NCI-H82 treated with DMSO at 0.1 percent for 48 hours (cell line): ENCODE results near the gene CHL1.

Source experiments
- DNase-seq: peaks from one replicate; lab custom pipeline; 2025; ENCODE audit not compliant: unreplicated experiment; lab: John Stamatoyannopoulos, UW

The CHL1 gene

DNA sequence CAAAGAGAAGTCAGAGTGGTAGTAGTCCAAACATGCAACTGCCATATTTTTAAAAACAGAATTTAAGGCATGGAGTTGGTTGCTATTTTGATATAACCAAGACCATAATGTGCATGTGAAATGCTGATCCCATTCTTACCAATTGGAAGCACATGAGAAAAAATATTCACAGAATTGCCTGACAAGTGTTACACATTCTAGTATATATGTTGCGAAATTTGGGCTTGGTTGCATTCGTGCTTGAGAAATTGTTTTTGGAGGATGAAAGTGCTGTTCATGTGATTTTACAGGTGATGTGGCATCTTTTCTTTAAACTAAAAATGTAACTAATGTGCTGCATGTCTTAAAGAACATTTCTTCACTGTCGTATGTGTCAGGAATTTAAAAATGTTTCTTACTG lies 199.7 kb downstream of the CHL1 start:
- DNase-seq, result no peak

DNA sequence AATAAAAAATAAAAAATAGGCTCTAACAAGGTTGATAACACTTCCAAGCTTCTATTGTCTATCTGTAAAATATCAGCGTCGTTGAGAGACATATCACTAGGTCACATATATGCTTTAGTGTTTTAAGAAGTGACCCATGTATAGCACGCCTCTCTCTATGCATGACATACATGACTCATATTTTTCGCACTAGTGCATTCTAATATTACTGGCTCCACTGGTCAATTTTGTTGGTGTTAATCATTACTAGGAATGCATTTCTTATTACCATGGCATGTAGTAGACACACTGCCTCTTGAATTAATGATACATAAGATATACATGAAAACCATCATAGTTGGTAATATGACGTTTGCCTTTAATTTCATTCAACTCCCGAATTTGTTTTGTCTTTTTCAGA lies 203.1 kb downstream of the CHL1 start:
- DNase-seq, result no peak

DNA sequence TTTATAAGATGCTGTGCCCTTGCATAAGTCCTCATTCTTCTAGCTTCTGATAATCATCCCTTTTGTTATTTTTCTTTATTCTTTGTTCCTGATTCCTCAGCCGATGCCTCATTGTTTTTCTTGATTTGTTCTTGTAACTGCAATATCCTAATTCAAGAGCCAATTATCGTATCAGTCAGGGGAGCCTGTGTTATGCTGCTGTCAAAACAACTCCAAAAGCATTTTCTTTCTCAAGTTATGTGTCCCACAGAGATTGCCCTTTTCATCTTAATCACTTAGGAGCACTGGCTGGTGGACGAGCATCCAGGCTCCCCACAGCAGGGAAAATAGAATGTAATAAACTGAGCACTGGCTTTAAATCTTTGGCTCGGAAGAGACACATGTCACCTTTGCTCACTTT lies 207.3 kb downstream of the CHL1 start:
- no peak for DNase-seq

DNA sequence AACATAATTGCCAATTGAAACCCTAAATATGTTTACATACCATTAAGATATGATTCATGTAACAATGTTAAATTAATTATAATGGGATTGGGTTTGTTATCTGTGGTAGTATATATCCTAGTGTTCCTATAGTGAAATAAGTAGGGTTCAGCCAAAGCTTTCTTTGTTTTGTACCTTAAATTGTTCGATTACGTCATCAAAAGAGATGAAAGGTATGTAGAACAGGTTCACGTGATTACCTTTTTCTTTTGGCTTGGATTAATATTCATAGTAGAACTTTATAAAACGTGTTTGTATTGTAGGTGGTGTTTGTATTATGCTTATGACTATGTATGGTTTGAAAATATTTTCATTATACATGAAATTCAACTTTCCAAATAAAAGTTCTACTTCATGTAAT lies 212.4 kb downstream of the CHL1 start:
- DNase-seq, result no peak

DNA sequence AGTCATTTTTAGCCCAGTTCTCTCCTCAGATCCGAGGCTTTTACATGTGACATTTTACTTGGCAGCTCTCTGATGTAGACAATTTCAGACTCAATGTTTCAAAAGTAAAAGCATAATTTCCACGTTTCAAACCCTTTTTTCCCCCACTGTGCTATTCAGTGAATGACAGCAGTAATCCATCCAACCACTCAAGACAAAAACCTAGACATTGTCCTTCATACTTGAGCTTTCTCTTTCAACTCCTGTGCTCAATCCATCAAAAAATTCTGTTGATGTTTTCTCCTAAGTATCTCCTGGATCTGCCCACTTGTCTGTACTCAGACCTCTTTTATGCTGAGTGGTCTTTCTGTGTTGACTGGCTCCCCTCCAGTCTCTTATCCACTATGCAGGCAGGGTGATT lies 214.7 kb downstream of the CHL1 start:
- DNase-seq, result no peak

DNA sequence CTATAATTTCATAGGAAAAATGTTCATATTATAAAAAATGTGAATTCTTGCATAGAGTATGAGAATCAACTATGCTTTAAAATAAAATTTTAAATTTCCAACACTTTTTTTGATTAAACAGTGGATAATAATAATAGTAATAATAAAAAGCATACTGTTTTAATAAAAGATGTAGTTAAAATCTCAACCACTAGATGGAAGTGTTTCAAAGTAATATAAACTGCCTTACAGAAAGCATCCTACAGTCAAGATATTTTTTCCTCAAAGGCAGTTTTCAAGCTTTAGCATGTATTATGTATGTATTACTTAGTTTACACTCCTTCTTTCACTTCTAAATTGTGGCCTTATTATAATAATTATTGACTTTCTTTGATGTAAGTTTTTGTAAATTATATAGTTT lies 217.5 kb downstream of the CHL1 start:
- peak; percentile 2 for DNase-seq

DNA sequence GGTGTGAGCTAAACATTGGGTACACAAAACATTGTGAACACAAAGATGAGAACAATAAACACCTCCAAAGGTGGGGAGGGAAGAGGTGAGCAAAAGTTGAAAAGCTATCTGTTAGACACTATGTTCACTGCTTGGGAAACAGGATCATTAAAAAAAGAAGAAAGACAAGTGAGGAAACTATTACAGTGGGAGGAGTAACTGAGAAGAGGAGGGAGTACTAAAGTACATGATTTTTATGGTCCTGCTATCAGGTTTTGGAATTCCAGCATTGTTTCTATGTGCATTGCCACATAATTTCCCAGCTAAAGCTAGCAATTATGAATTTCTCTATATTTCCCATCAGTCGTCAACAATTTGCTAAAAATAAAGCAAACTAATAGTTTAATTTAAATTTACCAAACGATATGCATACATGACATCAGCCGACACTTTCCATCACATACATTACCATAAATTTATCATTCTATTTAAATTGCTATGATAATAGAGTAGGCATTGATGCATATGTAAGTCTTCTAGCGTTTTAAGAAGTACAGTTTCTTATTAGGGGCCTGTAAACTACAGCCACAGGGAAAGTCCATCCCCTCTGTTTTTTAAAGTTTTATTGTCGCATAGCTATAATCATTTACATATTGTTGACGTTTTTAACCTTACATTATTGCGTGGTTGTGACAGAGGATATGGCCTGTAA lies 221.8 kb downstream of the CHL1 start:
- DNase-seq, result no peak

DNA sequence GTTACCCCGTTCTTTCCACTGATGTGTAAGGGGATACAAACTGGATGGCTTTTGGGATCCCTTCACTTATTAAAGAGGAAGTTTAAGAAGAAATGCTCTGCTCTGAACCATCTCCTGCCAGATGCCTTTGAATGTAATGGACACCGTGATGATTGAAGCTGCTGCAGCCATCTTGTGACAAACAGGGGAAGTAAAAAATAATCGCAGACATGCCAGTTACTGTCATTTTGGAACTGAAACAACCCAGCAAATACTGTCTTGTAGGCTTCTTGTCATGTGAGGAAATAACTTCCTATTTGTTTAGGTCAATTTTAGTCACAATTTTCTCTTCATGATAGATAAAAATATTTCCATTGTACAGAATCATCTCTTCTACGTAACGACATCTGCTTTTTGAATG lies 224.0 kb downstream of the CHL1 start:
- DNase-seq, result no peak

DNA sequence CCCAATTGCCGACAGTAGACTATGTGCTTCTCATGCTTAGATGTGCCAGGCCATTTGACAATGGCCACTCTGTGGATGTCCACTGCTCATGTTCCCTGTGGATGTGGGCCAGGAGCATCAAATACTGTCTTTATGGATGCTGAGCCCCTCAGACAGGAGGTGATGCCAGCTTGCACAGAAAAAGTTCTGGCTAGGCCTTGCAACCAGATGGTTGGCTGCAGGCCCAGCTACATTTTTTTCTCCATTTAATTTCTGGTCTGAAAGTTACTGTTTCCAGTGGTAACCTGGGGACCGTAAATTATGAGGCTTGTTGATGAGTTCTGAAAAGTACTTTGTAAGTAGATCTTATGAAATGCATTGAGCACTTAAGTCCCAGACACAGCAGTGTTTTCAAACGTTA lies 228.5 kb downstream of the CHL1 start:
- DNase-seq, result no peak

DNA sequence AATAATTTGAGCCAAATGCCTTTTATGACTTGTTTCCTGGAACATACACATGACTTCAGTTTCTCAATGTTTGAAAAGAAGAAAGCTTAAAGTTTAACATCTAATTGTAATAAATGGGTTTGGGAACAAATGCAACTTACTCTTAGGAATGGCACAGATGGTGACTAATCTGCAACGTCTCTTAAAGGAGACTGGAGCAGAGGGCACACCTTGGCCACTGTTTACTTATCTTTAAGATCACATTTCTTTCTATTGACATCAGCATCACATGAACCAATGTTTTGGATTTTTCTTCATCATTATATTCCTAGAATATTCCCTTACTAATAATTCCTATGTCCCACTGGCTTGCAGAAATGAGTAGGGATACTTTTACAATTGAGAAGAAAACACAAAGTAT lies 229.5 kb downstream of the CHL1 start:
- no peak for DNase-seq

DNA sequence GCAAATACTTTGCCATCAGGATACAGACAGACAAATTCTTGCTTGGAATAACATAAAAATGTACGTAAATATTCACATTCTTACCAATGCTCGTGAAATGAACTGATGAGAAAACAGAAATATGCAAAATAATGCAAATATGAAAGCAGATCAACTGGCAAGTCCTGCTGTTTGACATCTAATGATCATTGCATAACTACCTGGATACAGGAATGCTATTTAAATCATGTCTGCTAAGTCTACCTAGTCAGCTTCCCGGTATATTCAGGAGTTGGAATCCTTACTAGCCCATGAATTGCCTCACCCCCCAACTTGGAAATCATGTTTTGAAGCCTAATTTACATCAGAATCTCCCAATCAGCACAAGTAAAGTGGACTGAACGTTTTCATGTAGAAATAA lies 230.6 kb downstream of the CHL1 start:
- no peak for DNase-seq

DNA sequence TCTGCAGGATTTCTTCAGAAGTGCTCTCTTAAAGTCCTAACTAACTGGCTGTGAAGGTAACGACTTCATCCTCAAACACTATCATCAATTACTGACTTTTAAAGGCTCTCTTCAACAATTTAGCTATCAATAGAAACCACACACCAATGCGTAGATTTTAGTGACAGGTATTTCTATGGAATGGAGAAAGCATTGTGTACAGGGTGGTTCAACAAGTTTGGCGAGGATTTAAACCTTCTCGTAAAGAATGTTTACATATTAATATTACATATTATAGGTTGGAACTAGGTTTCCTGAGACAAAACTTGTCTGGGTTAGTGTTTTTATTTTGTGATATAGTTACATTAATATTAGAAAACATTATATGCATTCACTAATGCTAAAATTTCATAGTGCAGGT lies 233.6 kb downstream of the CHL1 start:
- no peak for DNase-seq

DNA sequence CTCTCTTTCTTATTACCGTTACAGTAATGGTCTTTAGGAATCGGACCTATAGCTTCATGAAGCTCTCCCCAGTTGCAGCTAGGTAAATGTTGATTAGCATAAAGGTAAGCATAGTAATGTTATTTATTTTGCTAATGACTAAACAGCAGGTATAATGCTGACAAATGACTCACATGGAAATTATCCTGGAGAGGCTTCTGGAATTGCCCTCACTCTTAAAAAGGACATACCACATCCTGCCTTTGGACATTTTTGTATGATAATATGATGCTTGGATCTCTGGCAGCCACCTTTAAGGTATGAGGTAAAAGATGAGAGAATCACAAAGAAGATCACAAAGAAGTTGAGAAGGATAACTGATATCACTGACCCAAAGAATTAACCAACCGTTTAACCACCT lies 238.6 kb downstream of the CHL1 start:
- no peak for DNase-seq

DNA sequence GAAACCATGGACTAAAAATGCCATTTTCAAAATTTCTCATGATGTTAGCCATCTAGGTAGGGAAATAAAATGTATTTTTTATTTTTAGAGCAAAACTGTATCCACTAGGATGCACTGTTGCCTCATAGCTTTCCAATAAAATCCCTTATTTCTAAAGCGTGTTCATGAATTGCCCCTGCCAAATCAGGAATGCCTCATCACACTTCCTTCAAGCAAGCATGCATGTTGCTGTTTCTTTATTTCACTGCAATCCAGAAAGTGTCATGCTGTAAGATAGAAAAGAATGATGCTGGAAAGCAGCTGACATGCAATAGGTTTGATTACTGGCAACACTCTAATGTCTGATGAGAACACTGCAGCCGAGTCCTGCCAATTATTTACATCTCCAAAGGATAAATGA lies 239.5 kb downstream of the CHL1 start:
- no peak for DNase-seq

DNA sequence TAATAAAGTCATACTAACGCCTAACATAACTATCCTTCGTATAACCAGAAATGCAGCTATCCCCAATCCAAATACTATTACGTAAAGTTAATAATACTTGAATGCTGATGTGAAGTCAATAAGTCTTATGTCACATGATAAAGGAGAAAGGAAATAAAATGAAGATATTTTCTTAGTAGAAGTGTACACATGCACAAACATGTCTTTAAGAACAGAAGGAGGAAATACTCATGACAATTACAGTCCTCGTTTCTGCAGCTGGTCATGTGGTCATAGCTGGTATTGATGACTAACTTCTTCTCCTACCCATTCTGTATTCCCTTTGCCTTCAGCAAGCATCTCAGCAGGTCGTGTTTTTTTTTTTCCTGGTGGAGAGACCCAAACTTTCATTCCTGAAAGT lies 244.3 kb downstream of the CHL1 start:
- DNase-seq, result no peak

DNA sequence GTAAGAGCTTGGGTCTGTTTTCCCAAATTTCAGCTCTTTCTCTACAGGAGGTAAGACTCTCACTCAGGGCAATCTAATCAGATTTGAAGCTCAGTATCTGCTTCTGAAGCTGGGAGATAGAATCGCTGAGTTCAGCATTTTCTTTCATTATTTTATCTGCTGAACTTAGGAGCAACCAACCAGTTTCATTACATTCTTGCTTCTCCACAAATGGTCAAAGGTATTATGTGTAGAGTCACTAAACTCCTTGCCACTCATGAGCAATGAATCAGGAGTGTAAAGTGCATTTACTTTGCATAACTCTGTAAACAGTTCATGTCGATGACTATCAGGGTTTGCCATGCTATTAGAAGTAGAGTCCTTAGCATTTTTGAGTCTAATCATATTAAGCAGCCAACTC lies 249.4 kb downstream of the CHL1 start:
- no peak for DNase-seq

DNA sequence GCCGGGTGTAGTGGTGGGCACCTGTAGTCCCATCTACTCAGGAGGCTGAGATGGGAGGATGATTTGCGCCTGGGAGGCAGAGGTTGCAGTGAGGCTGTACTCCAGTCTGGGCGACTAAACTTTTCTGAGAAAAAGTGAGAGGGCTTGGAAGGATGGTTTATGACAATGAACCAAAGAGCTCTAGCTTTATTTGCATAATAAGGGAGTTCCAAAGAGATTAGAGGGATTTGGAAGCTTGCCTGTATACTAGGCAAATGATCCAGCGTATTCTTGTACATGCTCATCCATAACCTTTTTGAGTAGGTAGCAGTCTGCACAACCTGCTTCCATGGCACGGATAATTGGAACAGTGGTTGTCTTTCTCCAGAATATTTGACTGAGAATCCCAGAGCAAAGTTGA lies 251.1 kb downstream of the CHL1 start:
- DNase-seq, result no peak

DNA sequence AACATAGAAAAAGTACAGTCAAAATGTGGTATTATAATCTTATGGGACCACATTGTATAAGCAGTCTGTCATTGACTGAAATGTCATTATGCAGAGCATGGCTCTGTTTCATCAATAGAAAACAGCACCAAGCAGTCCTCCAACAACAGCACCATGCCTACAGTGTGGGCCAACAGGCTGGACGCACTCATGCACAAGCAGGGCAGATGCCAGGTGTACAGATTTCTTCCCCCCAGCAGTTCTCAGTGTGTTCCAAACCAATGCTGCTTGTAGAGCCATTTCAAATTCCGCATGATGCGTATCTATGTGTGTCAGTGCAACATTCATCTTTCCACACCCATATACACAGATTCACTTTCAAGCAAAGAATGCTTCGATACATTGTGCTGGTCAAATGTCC lies 253.1 kb downstream of the CHL1 start:
- no peak for DNase-seq

DNA sequence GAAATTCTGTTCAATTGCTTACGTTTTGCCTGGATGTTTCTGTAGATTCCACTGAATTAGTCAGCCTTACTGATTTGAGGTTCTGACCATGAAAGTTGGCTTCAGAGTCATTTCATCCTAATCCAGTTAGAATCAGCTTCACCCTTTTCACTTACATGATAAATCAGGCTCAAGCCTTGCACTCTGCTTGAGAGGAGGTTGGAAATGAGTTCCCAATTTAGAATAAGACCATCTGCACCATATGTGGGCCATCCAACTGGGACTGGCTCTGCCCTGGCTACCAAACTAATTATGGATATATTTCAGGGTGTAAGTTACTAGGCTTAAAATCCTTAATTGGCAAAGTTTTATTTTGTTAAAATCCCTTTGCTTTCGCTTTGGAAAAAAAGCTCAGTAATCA lies 255.7 kb downstream of the CHL1 start:
- peak; percentile 13 for DNase-seq

DNA sequence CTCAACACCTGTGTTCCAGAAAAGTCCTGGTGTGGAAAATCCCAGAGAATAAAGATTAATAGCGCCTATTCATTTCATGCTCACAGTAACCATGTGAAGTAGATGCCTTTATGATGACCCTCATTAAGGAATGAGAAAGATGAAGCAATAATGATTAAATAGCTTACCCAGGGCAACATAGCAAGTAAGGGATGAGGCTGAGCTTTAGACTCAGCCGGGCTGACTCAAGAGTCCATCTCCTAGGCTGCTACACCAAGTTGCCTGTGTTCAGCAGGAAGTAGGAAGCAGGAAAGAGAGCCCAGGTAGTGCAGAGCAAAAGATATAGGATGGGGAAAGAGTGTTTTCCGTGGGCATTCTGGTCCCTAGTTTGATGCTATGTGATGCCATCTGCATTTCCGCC lies 256.5 kb downstream of the CHL1 start:
- DNase-seq, result no peak

DNA sequence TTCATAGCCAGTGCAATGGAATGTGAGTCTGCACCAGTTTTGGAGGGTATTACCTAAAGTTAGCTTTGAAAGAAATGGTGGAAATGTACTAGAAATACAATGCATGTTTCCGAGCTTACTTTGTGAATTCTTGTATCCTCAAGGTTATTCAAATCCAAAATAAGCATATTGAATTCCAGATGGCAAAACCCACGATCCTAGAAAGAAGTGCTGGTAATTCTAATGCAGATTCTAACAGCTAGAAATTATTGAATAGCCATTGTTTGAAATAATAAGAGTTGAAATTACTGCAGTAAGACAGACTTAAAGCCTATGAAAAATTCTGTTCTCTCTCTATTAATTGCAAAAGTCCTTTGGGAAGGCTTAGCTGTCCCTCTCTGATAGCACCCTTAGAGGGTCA lies 258.4 kb downstream of the CHL1 start:
- DNase-seq, result no peak

DNA sequence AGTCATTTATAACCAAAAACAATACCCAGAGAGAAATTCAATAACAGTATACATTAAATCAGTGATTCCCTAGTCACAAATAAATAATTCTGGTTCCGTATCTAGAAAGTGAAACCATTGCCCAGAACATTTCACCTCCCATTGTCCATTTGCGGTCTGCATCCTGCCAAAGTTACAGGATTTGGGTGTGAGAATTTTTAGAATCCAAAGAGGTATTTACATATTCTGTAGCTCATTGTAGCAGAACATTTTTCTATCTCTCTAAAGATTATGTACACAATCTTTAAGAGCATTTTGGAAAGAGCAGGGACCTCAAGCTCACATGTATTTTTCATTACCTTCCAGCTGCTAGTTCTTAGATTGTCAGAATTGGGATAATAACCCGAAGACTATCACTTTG lies 261.6 kb downstream of the CHL1 start:
- DNase-seq, result no peak

DNA sequence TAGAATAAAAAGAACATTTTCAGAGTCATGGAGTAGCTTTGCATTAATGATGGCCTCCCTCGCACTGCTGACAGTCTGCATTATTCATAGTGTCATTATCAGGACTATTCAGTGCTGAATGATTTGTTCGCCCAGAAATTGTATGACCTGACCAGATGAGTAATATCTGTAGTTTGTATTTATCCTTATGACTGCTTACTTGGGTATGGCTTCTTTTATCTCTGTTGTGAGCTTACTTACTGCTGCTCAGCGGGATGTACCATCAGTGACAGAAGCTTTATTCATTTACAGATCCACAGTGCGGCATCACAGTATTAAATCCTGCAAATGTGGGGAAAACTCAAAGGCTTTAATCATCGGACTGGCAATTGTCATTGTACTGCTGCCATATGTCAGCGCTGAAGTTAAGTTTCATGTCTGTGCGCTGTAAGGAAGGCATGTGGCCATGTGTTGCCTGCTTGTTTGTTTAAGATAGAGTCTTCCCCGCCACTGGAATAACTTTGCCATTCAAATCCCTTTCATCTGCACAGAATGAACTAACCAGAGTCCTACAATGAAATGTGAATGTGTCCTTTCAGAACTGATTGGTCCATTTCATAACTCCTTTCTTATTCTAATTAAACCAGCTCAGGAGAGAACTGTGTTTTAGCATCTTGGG lies 262.2 kb downstream of the CHL1 start:
- no peak for DNase-seq
